ENCODE data around the gene NPPC. TPM values are rescaled to one million over a fixed set of nuclear protein-coding genes. Genes with fewer than 3 reads are reported as not detected.
A peak's percentile ranks its signal among the peaks of the same experiment; 100 is the strongest.
"Not testable (repeated sequence)": the region's sequence is repeated elsewhere in the genome, so short reads cannot be mapped to it uniquely, and the experiment has no call there.

The NPPC gene, protein sequence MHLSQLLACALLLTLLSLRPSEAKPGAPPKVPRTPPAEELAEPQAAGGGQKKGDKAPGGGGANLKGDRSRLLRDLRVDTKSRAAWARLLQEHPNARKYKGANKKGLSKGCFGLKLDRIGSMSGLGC
- polyA plus RNA-seq (ENCODE audit: insufficient read length) = 3.5 TPM

DNA sequence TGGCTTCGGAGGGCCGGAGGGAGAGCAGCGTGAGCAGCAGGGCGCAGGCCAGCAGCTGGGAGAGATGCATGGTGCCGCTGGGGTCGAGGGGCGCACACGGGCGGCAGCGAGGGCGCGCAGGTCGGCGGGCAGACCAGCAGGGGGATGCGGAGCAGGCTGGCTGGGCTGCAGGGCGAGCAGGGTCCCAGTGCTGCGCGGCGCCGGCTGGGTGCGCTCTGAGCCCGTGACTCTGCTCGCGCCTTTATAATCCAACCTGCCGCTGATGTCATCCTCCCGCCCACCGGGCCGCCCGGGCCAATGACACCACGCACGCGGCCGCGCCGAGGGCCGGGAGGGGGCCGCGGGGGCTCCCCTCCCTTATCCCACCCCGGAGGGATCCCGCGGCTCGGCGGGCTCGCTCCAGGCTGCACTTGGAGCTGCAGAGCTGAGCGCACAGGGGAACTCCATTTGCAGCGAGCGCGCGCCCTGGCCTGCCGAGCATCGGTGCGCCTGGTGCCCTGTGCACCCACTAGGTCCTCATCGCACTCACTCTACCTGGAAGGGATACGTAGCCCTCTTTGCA lies at the start of gene NPPC:
NPPC (minus strand) TSS at position 217 of the 562 bp plus-strand sequence; CDS start at position 70, 147 bp downstream.
- DNase-seq = peak; percentile 84

DNA sequence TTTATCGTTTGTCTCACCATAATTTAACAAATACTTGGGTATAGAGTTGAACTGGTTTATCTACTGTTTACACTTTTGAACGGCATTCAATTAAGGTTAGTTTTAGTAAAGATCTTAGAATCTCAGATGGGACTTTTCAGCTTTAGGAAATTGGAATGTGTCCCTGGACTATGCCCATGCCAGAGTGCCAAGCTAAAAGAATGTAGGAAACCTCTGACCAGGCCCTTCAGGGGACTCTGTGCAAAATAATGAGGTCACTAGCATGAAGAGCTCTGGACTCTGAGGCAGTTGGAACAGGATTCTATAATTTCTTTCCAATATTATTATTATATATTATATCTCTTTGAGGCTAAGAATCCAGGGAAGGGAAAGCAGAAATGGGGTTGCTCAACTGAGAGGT lies 48.8 kb upstream of the NPPC start:
- no peak for DNase-seq

DNA sequence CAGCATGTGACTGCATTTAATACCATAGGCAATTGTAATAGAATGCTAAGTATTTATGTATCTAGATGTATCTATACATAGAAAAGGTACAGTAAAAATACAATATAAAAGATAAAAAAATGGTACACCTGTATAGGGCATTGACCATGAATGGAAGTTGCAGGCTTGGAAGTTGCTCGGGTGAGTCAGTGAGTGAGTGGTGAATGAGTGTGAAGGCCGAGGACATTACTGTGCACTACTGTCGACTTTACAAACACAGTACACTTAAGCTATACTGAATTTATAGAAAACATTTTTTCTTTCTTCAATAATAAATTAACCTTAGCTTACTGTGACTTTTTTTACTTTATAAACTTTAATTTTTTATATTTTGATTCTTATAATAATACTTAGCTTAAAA lies 44.3 kb upstream of the NPPC start:
- no peak for DNase-seq

DNA sequence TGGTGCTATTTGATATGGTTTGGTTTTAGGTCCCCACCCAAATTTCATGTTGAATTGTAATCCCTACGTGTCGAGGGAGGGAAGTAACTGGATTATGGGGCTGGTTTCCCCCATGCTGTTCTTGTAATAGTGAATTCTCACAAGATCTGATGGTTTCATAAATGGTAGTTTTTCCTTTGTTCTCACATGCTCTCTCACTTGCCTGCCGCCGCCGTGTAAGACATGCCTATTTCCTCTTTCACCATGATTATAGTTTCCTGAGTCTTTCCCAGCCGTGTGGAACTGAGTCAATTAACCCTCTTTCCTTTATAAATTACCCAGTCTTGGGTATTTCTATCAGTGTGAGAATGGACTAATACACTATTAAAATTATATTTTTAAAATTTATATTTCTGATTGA lies 42.6 kb upstream of the NPPC start:
- no peak for DNase-seq

DNA sequence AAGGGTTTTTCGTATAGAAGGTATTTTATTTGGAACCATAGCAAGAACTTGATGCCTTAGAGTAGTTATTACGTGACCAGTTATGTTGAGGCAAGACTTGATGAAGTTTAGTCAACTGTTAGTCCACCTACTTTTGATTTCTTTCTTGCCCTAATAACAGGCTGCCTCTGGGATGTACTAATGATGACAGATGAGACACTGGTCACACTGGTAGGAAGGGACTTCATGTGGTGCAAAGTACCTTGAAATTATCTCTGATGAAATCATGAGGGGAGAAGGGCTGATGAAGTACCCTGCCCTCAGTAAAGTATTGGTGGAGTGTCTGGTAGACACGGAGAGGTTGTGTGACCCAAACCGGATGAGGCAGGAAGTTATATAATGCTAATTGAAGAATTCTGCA lies 40.7 kb upstream of the NPPC start:
- DNase-seq = no peak

DNA sequence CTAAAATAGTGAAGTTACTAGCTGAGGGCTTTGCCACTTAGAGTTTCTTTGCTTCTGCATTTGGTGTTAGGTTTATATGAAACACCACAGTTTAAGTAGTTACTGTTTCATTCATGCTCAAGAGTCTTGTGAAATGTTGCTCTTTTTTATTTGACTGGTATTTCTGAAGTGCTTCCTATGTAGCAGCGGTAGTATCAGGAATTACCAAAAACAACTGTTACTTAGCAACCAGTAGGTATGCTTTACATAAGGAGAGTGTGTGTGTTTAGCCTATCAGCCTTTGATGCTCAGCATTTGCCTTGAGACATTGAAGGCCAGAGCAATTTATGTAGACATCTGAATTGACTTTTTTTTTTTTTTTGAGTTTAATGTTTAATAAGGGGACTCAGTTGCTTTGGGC lies 38.9 kb upstream of the NPPC start:
- DNase-seq = no peak

DNA sequence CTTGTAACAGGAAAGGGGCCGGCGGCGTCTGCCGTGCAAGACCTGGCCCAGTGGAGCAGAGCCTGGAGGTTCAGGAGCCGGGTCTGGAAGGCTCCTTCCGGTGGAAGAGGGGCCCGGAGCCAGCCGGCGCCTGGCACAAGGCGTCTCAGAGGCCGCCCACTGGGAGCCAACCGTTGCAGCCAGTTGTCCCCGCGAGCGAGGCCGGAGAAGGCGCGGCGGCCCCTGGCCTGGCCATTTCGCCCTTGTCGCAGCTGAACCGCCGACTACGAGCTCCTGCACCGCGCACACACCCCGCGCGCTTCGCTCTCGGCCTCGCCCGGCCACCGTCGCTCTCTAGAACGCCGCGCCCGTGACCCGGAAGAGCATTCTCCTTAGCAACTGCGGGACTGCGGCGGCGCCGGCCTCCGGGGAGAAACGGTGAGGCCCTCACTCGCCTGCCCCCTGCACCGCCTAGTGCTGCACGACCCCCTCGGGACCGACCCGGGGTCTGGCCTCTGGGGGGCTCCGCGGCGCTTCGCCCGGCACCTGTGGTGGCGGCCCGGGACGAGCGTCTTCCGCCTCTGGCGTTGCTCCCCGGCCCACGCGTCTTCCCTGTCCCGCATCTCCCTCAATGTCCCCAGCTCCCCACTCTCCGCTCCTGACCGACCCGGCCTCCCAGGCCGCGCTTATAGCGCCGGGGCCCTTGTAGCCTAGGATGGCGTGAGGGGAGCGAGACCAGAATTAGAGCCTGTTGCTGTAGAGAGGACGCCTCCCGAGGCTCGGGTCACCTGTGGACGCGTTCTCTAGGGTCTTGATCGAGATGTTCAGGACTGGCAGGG lies 35.4 kb upstream of the NPPC start, which contains the start of gene DIS3L2:
DIS3L2 (plus strand) TSS at position 365 of the 818 bp plus-strand sequence. CDS start 53,215 bp downstream, outside the sequence.
- DNase-seq = peak; percentile 88

DNA sequence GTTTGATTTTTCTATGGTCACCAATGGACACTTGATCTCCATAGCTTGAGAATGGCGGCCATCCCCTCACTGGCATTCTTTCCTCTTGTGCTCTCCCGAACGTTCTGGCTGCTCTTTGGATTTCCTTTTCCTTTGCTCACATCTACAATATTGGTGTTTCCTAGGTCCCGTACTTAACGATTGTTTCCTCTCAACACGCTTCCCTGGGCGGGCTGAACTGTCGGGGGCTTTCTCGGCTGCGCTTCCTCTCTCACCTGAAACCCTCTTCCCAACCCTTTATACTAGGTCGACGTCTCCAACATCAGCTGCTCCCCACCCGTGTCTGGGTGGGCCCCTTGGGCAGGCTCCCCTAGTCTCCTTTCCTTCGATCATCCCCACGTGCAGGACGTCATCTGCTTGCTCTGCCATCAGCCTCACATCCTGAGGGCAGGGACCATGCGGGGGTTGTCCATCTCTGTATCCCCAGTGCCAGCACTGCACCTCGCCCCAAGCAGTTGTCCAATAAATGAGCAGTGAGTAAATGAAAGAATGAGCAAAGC lies 34.7 kb upstream of the NPPC start:
- no peak for DNase-seq

DNA sequence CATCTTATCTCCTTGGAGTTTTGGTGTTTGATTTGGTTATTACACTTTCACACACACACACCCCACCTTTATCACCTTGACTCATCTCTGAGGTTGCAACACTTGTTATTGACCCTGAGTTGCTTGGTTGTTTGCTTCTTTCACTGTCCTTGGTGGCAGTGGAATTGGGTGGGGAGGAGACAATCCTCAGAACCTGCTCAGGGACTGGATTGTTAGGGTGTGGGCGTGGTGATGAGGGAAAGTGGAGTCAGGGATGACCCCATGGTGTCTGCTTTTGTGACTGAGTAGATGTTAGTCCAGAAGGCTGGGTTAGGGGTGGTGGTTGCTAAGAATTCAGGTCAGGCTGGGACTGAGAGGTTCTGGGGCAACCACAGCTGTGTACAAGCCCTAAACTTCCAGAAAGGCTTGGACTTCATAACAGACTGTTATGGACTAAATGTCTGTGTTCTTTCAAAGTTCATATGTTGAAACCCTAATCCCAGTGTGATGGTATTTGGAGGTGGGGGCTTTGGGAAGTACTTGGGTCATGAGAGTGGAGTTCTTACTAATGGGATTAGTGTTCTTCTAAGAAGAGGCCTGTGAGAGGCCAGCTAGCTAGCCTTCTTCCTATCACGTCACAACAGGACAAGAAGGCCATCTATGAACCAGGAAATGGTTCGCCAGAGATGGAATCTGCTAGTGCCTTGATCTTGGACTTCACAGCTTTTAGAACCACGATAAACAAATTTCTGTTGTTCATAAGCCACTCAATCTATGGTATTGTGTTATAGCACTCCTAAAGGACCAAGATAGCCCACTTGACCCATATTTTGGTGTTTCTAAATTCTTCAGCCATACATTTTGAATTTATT lies 31.9 kb upstream of the NPPC start:
- DNase-seq = no peak

DNA sequence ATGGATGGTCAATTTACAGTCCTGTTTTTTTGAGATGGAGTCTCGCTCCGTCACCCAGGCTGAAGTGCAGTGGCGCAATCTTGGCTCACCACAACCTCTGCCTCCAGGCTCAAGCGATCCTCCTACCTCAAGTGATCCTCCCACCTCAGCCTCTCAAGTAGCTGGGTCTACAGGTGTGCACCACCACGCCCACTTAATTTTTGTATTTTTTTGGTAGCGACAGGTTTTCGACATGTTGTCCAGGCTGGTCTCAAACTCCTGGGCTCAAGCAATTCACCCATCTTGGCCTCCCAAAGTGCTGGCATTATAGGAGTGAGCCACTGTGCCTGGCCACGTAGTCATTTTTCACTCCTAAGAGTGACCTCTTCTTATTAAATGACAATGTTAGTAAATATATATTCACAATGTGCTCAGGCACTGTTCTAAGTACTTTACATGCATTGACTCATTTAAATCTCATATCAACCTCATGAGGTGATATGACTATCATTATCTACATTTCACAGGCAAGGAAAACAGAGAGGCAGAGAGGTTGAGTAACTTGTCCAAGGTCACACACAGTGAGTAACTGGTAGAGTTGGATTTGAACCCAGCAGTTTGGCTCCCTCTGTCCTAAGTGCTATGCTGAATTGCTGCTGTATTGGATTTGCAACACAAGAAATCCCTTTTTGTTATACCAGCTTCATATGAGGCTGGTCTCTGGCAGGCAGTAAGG lies 29.7 kb upstream of the NPPC start:
- no peak for DNase-seq

DNA sequence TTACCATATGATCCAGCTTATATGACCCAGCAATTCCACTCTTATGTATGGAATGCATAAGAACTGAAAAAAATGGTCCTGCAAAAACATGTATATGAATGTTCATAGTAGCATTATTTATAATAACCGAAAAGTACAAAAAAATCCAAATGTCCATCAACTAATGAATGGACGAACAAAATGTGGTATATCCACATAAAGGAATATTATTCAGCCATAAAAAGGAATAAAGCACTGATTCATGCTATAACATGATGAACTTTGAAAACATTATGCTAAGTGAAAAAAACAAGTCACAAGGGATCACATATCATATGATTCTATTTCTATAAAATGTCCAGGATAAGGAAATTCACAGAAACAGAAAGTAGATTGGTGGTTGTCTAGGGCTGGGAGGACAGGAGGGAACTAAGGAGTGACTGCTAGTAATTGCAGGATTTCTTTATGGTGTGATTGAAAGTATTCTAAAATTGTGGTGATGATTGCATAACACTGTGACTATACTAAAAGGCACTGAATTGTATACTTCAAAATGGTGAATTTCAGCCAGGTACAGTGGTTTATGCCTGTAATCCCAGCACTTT lies 25.3 kb upstream of the NPPC start:
- DNase-seq = no peak

DNA sequence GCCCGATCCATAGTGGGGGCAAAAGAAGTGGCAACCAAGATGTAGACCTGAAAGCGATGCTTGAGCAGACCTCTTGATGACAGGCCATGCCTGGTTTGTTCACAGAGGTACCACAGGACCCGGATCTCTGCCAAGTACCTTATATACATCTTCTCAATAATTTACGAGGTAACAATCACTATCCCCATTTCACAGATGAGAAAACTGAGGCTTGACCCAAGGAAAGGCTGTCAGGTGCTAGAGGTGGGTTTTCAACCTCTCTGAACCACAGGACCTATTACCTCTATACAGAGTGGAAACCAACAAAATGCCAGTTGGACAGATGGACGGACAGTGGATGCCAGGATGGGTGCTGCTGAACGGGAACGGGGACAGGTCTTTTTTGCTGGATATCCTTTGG lies 21.5 kb upstream of the NPPC start:
- no peak for DNase-seq

DNA sequence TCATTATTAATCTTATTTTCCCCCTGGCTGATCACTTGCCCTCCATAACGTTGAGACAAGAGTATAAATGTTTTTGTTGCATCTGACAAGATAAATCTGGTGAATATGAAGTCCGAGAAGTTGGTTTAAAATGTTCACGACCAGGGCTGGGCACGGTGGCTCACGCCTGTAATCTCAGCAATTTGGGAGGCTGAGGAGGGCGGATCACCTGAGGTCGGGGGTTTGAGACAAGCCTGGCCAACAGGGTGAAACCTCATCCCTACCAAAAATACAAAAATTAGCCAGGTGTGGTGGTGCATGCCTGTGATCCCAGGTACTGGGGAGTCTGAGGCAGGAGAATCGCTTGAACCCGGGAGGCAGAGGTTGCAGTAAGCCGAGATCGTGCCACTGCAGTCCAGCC lies 20.9 kb upstream of the NPPC start:
- not testable (repeated sequence) for DNase-seq

DNA sequence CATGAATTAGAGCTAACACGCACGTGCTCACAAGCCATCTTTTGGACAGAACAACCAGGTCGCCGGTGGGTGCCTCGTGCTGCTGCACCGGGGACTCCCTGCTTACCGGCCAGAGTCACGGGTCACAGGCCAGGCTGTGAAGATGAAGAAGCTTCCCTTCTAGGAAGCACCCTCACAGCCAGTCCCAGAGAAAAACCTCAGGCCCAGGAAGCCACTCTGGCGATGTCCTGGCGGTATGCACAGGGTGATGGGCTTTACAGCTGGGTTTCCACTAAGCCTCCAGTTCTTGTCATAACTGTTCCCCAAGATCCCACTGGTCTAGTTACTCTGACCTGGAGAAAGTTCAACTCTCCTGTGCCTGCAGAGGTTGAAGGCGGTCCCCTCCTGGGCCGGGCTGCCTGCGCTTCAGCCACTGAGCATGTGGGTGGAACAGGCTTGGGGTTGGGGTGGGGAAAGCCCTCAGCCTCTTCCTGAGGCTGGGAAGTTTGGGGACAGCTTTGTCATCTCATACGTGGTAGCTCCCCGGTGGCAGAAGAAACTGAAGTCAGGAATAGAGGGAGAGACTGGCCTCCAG lies 20.1 kb upstream of the NPPC start:
- no peak for DNase-seq

DNA sequence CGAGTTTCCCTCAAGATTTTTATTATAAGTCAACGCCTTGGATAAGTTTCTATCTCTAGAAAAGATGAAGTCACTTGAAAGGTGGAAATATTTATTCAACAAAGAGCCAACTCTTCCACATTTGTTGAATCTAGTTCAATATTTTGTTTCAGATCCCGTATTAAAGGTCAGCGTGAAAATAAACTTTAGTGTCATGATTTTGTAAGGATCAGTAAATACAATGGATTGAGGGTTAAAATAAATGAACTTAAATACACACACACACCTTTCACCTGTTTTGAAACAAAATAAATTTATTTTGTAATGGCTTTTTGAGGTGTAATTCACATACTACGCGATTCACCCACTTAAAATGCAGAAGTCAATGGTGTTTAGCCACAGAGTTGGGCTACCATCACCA lies 16.0 kb upstream of the NPPC start:
- DNase-seq = no peak

DNA sequence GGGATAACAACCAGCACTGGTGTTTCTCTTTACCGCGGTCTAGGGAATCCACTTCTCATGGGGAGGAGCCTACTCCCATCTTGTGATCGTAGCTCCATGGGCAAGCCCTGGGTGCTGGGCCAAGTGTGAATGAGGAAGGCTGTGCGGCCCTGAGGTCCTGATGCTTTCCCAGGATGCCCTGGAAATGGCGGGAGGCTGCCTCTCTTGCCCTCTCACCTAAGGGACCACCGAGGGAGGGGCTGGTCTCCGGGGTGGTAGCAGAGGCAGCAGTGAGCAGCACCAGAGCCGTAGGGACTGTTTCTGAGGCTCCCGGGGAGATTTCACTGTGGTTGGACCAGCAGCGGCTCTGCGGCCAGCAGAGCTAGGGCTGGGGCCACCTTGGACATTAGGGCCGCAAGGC lies 15.5 kb upstream of the NPPC start:
- DNase-seq = no peak

DNA sequence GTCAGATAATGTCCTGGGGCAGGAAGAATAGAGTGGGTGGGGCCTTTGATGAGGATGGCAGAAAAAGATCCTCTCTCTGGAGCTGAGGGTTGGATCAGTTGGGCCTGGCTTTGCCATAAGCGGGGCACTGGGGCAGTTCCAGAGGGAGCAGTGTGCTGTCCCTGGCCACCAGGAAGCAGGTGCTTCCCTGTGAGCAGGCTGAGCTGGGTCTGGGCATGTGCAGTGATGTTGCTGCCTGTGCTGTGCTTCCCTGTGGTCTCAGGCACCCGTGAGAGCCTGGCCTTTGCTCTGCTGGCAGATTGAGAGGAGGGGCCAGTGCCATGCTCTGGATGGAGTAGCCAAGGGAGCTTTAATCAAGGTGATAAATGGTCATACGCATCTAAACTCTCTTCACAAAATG lies 14.6 kb upstream of the NPPC start:
- DNase-seq = no peak

DNA sequence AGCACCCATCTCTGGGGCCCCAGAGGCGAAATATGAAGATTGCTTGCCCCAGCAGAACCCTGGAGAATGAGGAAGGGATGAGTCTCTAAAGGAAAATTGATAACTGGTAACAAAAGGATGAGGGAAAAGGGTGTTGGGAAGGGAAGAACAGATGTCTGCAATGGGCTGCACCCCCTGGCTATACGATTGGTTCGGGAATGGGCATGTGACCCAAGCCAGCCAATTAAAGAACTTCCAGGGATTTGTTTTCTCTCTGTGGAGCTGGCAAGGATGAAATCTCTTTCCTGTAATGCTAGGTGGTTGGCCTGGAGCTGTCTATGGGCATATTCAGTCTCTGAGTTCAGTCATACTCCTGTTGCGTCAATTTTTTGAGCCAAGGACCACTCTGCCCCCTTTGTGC lies 12.8 kb upstream of the NPPC start:
- no peak for DNase-seq

DNA sequence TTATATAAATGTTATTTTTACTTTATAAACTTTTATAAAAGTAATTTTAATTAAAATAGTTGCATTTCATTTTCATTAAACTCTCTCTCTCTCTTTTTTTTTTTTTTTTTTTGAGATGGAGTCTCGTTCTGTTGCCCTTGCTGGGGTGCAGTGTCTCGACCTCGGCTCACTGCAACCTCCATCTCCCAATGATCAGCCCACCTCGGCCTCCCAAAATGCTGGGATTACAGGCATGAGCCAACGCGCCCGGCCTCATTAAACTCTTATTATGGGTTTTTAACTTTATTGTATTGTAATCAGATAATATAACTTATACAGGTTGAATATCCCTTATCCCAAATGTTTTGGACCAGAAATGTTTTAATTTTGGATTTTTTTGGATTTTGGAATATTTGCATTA lies 10.9 kb upstream of the NPPC start:
- no peak for DNase-seq

DNA sequence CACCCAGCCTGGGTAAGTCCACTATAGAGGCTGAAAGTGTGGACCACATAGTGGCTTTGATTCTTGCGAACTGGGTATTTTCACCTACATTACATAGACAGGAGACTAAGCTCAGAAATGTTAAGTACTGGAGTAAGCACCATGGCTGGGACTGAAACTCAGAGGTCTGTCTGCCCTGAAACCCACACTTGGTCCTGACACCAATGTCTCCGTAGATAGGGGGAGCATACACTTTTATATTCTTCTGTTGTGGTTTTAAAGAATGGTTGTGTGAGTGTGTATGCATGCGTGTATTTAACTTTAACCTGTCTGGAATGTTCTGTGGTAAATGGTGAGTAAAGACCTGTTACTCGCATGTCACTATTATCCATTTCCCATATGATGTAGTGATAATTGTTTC lies 10.3 kb upstream of the NPPC start:
- no peak for DNase-seq

DNA sequence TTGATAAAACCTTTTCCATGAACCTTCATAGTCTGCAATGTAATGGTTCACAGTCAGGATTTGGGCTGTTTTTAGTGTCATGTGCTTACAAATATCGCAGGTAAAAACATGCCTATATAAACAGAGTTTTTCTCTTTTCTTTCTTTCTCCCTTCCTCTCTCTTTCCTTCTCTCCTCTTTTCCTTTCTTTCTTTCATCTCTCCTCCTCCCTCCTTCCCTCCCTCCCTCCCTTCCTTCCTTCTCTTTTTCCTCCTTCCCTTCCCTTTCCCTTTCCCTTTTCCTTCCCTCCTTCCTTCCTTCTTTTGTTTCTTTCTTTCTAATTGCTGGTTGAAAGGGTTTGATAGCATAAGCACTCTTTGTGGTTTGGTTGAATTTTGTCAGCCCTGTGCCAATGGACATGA lies 9.6 kb upstream of the NPPC start:
- DNase-seq = no peak

DNA sequence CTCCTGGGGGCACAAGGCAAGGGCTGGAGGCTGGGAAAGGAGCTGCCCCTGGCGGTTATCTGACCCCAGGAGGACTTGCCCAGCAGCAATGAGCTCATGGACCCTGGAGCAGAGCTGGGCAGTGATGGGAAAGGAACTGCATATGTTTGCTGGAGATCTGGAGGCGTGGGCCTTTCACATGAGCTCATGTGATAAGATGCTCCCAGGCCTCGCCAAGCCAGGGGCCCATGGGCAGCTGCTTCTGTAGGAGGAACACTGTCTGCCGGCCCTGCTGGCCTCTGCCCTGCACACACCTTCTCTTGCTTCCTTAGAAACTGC lies 9.0 kb upstream of the NPPC start:
- no peak for DNase-seq
